ENCODE data around the gene ZHX3.

GRCh38 chr20:41203660-41204059 lies 113.9 kb downstream of the ZHX3 start:
- TF ChIP-seq CTCF (IDR thresholded peaks at IDR 0.05) (no peak), POLR2AphosphoS5 (IDR thresholded peaks at IDR 0.05) (no peak)

All from esophagus muscularis mucosa (tissue), 3 donors.